Measurements from ENCODE around the gene C10orf67.
A peak's percentile ranks its signal among the peaks of the same experiment; 100 is the strongest.

The C10orf67 gene

DNA sequence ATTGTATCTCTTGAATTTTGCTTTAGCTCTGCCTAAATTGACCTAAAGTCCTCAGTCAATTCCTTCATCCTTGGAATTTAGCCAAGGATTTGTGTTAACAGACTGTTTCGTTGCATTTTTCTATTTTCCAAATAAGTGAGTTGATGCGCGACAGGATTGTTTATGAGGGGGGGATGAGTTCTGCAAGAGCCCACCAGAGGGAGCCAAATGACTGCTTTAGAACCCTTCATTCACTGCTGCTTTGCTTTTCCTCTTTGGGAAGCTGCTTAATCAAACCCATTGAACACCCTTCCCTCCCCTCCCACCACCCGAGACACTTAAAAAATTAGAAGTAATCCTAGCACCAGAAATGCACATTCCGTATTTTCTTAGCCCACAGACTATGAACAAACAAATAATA is 186.2 kb downstream of the C10orf67 start:
- peak; percentile 34 to 62 for DNase-seq

DNA sequence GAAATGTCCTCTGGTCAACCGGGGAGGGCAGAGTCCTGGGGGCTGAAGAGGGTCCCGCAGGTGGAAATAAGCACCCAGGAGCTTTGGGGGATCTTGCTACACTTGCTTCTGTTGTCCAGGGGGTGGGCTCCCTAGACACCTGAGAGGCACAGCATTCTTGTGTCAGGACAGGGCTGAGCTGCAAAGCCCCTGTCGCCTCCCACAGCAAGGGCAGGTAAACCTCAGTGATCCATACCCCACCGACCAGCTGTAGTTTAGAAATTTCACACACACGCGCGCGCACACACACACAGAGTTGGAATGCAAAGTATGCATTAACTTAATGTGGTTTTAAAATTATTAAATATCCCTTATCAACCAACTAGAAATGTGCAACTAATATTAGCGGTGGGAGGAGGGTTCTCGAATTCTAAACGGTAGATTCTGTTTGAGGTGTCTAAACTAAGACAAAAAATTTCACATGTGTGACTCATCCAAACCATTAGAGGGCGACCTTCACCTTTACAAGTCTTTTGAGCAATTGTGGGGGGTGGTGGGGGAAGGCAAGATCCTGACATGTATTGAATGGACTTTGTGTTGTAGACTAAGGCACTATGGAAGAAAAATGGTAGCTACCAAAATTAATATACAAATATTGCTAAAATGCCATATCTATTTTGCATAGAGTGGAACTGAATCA is 186.8 kb downstream of the C10orf67 start:
- DNase-seq: peak in 1 of 2 experiments; percentile 74

DNA sequence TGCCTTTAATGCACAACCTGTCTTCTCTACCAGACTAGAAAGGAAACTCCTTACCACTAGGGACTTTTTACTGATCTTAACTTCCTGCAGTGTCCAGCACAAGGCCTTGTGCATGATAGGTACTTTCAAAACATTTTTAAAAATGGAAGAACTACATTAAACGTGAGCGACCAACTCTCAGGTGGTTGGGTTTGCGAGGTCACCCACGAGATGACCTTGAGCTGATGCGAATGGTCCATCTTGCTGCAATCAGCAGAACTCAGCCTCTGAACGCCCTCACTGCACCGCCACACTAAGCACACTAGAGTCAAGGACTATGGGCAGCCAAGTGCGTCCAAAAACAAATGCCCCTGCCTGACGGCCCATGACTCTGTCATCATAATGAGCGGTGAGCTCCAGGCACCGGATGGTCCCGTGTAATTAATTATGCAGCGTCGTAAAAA is 187.3 kb downstream of the C10orf67 start:
- DNase-seq: peak in 1 of 2 experiments; percentile 24

DNA sequence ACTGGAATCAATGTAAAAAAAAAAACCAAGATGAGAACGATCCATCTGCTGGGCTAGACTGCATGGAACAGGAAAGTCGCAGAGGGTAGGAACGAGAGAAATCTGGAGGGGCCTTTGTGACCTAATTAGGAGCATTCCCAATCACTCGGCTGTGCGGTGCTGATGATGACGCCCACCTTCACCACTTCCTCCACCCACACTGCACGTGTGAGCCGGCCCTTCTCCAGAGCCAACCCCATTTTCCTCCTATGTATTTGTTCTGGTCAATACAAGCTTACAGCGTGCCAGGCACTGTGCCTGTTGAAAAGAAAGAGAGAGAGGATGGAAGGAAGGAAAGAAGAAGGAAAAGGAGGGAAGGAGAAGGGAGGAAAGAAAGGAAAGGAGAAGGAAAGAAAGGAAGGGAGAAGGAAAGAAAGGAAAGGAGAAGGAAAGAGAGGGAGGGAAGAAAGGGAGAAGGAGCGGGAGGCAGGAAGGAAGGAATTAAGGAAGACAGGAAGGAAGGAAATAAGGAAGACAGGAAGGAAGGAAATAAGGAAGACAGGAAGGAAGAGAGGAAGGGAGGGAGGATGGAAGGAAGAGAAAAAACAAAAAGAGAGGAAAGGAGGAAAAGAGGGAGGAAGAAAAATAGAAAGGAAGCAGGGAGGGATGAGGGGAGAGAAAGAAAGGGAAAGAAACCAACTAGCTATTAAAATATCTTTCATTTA is 188.0 kb downstream of the C10orf67 start:
- DNase-seq: no peak

DNA sequence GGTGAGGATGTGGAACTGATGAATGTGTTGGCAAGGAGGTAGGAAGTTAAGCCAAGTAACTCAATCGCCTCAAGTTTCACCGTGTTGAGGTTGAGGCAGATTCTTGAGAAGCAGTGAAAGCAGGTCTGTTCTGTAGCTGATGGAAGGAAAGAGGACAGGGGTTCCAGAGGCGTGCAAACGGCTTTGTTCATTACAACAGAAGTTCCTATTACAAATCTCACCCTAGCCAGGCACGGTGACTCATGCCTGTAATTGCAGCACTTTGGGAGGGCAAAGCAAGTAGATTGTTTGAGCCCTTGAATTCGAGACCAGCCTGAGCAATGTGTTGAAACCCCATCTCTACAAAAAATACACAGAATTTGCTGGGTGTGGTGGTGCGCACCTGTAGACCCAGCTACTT is 189.4 kb downstream of the C10orf67 start:
- no peak for DNase-seq

Measured in NCI-H526 (cell line).